Central memory CD4-positive, alpha-beta T cell (primary cell): ENCODE results near the gene ERC2.
A peak's percentile ranks its signal among the peaks of the same experiment; 100 is the strongest.
"Not testable (repeated sequence)": the region's sequence is repeated elsewhere in the genome, so short reads cannot be mapped to it uniquely, and the experiment has no call there.

Source experiments
- DNase-seq: peaks from one replicate; pipeline ENCODE4 v3.0.0; 2022
- total RNA-seq, 3 experiments: gene quantifications; one replicate each; lab custom pipeline; 2026; lab: John Stamatoyannopoulos, UW

ERC2 gene
- total RNA-seq = 0 to 0.11 (median 0) reads per million in 3 experiments

DNA sequence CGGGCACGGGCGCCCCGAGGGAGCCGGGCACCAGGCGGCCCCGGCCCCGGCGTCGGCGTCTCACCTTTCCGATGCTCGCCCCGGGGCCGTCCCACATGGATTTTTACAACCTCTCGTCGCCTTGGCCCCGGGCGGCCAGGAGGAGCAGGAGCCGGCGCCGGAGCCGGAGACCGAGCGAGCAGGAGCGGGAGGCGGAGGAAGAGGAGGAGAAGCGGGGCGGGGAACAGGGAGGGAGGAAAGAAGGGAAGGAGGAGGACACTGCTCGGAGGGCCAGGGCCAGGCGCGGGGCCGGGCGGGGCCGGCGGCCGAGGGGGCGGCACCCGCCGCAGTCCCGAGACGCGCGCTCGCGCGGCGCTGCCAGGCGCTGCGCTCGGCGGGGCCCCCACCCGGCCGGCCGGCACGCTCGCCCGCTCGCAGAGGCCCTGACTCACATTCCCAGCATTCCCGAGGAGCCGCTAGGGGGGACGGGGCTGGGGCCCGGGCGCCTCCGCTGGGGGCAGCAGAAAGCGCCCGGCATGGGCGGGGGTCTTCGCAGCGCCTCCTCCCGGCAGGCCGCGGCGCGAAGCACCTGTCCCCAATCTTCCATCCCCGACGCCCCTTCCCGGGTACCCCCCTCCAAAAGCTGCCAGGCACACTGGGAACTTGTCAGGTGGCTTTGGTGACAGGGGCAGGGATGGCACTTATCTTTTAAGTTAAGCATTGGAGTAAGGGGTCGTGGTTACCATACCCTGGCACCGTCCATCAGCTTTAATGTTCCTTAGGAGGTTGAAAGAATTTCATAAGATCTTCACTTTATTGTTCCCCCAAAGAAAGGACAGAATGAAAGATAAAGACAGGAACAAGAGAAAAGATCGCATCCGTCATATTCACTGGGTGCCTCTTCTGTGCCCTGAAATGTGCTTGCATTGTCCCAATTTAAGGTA, at the start of gene ERC2:
Gene ERC2, minus strand, starts transcription at position 284 of the 923 bp plus-strand sequence.
- no peak for DNase-seq

GRCh38 chr3:56502738-56503137, 34.5 kb upstream of the ERC2 start:
- no peak for DNase-seq

DNA sequence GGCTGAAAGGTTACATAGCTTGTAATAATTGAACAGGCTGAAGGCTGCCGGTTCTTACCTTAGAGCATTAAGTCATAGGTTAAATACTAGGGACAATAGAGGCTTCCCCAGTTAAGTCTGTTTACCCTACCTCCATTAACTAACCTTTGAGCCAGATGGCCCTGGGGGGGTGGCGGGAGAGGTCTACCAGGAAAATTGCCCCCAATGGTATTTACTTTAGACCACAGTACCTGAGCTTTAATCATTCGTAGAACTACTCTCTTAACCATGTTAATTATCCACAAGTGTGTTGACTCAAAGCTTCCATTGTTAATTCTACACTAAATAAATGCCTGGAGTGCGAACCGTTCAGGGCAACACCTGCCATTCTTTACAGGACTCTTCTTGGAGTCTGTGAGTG, 28.1 kb upstream of the ERC2 start:
- DNase-seq = not testable (repeated sequence)

DNA sequence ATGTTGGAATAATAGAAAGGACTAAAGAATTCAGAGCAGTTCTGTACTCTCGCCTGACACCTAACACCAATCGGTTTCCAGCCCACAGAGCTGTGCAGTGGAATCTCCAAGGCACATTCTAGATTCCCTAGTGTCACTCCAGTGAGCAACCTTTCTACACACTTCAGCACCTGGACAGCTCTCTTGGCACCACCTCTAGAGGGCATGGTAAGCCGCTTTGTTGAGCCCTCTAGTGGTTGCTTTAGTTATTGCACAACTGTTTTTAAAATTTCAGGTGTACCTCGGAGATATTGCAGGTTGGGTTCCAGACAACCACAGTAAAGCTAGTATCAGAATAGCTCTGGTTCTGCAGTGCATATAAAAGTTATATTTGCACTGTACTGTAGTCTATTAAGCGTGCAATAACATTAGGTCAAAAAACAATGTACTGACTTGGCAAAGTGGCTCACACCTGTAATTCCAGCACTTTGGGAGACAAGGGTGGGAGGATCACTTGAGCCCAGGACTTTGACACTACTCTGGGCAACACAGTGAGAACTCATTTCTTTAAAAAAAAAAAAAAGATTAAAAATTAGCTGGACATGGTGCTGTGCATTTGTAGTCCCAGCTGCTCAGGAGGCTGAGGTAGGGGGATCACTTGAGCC, 26.5 kb upstream of the ERC2 start:
- peak; percentile 76 for DNase-seq

- DNase-seq = no peak
Measured at GRCh38 chr3:56491566-56491965, 23.3 kb upstream of the ERC2 start.

- DNase-seq = no peak
Measured at GRCh38 chr3:56488812-56489600, 20.7 kb upstream of the ERC2 start.

GRCh38 chr3:56484525-56485032, 16.3 kb upstream of the ERC2 start:
- DNase-seq = no peak

GRCh38 chr3:56484122-56484521, 15.9 kb upstream of the ERC2 start:
- DNase-seq = no peak

DNA sequence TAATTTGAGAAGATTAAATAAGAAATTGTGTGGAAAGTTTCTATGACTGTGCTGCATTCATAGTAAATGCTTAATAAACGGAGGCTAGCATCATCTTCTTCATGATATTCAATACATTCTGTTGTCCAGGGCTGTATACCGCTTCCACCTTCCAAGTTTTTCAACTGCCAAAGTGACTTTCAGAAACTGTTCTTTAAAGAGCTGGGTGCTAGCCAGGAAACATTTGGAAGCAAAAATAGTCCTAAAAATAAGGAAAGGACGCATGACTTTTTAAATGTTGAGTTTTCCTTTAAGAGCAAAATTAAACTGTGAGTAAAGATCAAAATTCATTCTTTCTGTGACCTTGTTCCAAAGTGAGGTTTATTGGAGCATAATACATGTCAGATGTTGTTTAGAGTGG, 9.4 kb upstream of the ERC2 start:
- no peak for DNase-seq

DNA sequence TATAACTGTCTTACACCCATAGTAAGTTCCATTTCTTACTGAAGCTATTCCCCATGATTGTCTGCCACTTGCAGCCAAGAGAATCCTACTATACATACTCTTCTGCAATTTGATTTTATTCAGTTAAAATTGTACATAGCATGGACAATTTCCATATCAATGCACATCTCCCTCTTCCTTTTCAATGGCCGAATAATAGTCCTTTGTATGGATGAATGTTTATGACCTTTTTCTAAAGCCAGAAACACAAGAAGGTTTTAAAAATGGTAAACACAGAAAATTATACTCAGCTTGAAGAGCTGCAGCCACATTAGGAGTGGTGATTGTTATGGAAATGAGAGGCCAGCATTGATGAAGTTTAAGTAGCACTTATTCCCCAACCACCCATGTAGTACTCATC, 8.5 kb upstream of the ERC2 start:
- DNase-seq = no peak

GRCh38 chr3:56471771-56472170, 3.5 kb upstream of the ERC2 start:
- DNase-seq = no peak

- no peak for DNase-seq
Measured at GRCh38 chr3:56469141-56469540, 874 bp upstream of the ERC2 start.

- DNase-seq = no peak
Measured at GRCh38 chr3:56467801-56468183, 475 bp downstream of the ERC2 start.

DNA sequence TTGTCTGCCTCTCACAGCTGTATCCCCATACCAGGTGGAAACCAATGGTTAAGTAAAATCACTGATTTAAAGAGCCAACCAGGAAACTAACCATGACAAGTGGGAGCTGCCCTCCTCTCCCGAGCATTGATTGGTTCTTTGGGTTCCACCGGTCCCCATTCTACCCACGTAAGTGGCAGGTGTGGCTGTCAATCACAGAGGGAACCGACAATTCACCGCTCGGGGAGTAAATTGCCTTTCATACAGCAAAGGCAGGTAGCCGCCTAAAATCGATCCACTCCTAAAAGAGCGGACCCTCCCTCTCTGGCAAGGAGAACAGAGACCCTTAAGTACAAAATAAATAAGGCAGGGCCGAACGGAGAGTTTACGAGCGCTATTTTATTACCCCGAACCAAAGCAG, 1.2 kb downstream of the ERC2 start:
- peak; percentile 27 for DNase-seq

DNA sequence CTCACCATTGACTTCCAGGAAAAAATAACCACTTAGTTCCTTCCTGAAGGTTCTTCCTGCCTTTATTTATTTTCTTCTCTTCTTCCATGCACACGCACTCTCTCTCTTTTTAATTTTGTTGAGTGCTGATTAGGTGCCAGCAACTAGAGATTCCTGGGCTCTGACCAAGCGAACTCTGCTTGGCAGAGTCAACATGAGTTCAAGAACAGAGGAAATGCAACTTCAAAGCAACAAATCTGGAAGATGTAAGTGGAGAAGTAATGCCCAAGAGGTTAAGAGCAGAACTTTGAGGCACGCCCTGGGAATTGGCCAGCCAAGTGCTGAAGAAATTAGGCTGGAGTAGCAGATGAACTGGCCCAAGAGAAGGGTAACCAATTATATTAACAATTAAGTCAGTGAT, 8.5 kb downstream of the ERC2 start:
- DNase-seq = no peak

GRCh38 chr3:56459104-56459496, 9.2 kb downstream of the ERC2 start:
- no peak for DNase-seq

DNA sequence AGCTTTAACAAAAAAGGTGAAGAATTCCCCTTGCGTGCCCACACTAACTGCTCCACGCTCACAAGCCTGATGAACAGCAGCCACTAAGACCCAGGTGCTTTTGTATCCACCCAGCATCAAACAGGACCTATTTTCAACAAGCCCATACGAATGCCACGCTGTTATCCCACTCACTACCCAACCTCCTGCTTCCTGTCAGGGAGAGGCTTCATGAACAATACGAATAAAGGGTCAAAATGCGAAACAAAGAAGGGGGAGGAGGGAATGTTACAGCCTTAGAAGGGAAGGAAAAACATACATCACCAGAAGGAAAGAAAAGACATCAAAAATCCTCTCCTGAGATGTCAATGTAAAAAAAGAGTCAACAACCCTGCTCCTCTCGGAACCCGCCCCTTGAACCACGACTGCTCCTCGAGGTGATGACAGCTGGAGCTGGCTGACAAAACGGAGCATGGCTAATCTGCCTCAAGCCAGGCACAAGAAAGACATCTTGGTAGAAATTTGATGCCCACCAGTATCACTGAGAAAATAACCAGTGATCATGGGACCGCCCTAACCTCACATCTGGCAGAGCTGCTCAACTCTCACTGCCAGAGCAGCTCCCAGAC, 9.7 kb downstream of the ERC2 start:
- no peak for DNase-seq

DNA sequence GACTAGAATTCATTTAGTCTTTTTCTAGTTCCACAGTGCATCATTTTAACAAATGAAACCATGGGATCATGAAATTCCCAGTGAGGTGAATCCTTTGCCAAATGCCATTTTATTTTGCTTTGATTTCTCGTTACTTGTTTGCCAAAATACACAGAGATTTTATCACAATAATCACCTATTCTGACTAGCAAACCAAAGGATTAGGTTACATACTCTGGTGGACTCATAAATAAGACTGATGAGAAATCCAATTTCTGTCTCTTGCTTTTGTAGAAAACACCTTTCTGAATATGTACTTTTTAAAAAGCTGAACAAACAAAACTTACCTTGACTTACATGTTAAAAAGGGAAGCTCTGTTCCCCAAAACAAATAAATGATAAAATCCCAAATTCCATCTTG, 12.2 kb downstream of the ERC2 start:
- no peak for DNase-seq

GRCh38 chr3:56453011-56453410, 15.3 kb downstream of the ERC2 start:
- no peak for DNase-seq

DNA sequence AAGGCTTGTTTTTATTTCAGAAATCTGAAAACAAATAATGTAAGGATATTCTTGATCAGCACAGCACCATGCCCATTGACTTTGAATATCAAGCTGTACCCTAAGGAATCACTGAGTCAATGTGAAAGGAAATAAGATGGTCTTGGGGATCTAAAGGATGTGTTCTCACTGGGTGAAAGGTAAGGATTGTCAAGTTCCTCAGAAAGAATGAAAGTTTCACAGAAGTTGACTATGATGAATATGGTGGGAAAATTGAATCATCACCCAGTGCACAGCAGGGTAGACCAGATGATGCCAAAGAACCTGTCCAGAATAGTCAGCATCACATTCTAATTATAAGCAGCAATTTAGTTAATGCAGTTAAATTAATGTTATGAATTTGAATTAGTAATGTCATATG, 16.2 kb downstream of the ERC2 start:
- no peak for DNase-seq

- no peak for DNase-seq
Measured at GRCh38 chr3:56443372-56443771, 24.9 kb downstream of the ERC2 start.

- no peak for DNase-seq
Measured at GRCh38 chr3:56428667-56429066, 39.6 kb downstream of the ERC2 start.

DNA sequence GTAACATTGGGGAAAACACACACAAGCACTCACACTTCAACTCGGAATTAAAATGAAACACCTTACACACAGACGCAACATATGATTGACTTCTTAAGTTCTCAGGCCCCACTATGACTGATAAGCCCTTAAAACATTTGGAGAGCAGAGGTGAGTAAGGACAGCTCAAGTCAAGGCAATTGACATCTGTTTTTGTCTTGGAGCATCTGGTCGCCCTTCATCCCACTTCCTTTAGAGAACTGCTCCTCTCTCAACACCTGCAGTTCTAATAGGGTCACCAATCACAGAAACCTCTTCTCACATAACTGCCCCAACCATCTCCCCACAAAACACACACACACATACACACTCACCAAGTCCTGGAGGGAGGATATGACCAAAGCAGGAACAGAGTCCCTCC, 43.4 kb downstream of the ERC2 start:
- DNase-seq = no peak
